ENCODE results near the gene POC1A. TPM values are rescaled to one million over a fixed set of nuclear protein-coding genes. Genes with fewer than 3 reads are reported as not detected.

The POC1A gene
- total RNA-seq (2021; ENCODE audit: unreplicated experiment) (25.7 TPM), Bru-seq, nascent RNA (percentile 68 among the genes with signal in this experiment), BruChase-seq, experiment 1, labeled RNA remaining after a 2-hour chase (percentile 65 among the genes with signal in this experiment), BruChase-seq, experiment 2, labeled RNA remaining after a 6-hour chase (percentile 64 among the genes with signal in this experiment)
- polyA plus RNA-seq (2012; ENCODE audit: insufficient read length): 17.1 TPM
- long read RNA-seq, transcript POC1A-201 (11 exons, 1,898 nt): major isoform, 32 of 68 reads
- long read RNA-seq, transcript POC1A-202 (10 exons, 1,999 nt): minor isoform, 10 of 68 reads
- long read RNA-seq, transcript POC1A-203 (11 exons, 1,760 nt): minor isoform, 5 of 68 reads
- long read RNA-seq, partial matches to known transcripts: 4 of 68 reads
- long read RNA-seq, other reads (novel, unspliced or antisense): 17 of 68 reads

GRCh38 chr3:52154135-52155094, at the start of gene POC1A:
Gene POC1A (minus strand): TSS chr3:52154423. CDS start chr3:52154372, 51 bp downstream.
- no peaks in the 10 kb centered on the region for H3K9me3 ChIP-seq (ENCODE audit: control insufficient read depth, insufficient read depth, low read depth, low read length)
- ChIA-PET CTCF (interaction anchor here (0.5 to 0.9 kb wide), 2 partner anchors 66 to 146 kb away, joined by 3 read pairs; no protein-coding TSS in a partner anchor), POLR2A (interaction anchor here (0.7 kb wide), 1 partner anchor 9 kb away, joined by 17 read pairs; no protein-coding TSS in a partner anchor)
- in situ Hi-C loops (cut with HindIII; ENCODE audit: low pct_unique_long_range_greater_than_20kb, low sequenced_read_pairs): no loop called here
- peak within 1 kb of the TSS; percentile 78 to 79 for H3K4me3 ChIP-seq (ENCODE audit: low read depth in 2 of 2, low read length in 2 of 2)
- DNase-seq (ENCODE audit: low read depth, low spot score): peak; percentile 88
- H3K36me3 ChIP-seq (ENCODE audit: control insufficient read depth, insufficient read depth, low read length): no peaks in the 10 kb centered on the region
- no TSS peak for BruUV-seq (replicated peaks)
- no peaks in the 10 kb centered on the region for H3K27me3 ChIP-seq (ENCODE audit: control insufficient read depth, insufficient read depth, low read length)
- intact Hi-C loops (cut with micrococcal nuclease; ENCODE audit: unreplicated experiment): no loop called here
- peak; percentile 97 for ATAC-seq
- peak within 1 kb of the TSS; percentile 83 for H3K27ac ChIP-seq (ENCODE audit: low read length)
- peaks cover 8% of the 10 kb centered on the region for H3K4me1 ChIP-seq (ENCODE audit: control insufficient read depth, insufficient read depth, low read length)
- TF ChIP-seq TCF7L2 (IDR thresholded peaks at IDR 0.05; ENCODE audit: low read depth, low read length) (0 out of 2 replicates have a peak, but pooled peaks have one; percentile 28), REST (IDR thresholded peaks at IDR 0.05; ENCODE audit: insufficient read depth in 1 of 2, low read depth in 2 of 2, low read length in 1 of 2) (no peak), POLR2AphosphoS5 (IDR thresholded peaks at IDR 0.05; ENCODE audit: low read depth, low read length) (peak; percentile 83), CTCF (IDR thresholded peaks at IDR 0.05) (no peak), SIN3A (IDR thresholded peaks at IDR 0.05; ENCODE audit: borderline replicate concordance, insufficient read depth, low read depth, low read length) (peak; percentile 91; the same call in 1 of the 2 replicates)

- H3K9me3 ChIP-seq (ENCODE audit: control insufficient read depth, insufficient read depth, low read depth, low read length): no peaks in the 10 kb centered on the region
- CTCF ChIA-PET: no interaction called here
- H3K27me3 ChIP-seq (ENCODE audit: control insufficient read depth, insufficient read depth, low read length): no peaks in the 10 kb centered on the region
- POLR2A ChIA-PET: no interaction called here
- intact Hi-C loops (cut with micrococcal nuclease; ENCODE audit: unreplicated experiment): no loop called here
- H3K36me3 ChIP-seq (ENCODE audit: control insufficient read depth, insufficient read depth, low read length): peaks cover 33% of the 10 kb centered on the region
- H3K27ac ChIP-seq (ENCODE audit: low read length): no peak overlapping the region
- no TSS peak for BruUV-seq (replicated peaks)
- peaks cover 8% of the 10 kb centered on the region for H3K4me1 ChIP-seq (ENCODE audit: control insufficient read depth, insufficient read depth, low read length)
- ATAC-seq: no peak
- in situ Hi-C loops (cut with HindIII; ENCODE audit: low pct_unique_long_range_greater_than_20kb, low sequenced_read_pairs): no loop called here
- DNase-seq (ENCODE audit: low read depth, low spot score): no peak
- no peak overlapping the region for H3K4me3 ChIP-seq (ENCODE audit: low read depth in 2 of 2, low read length in 2 of 2)
- no peak for TF ChIP-seq SIN3A (IDR thresholded peaks at IDR 0.05; ENCODE audit: borderline replicate concordance, insufficient read depth, low read depth, low read length)
- no peak for TF ChIP-seq TCF7L2 (IDR thresholded peaks at IDR 0.05; ENCODE audit: low read depth, low read length)
- no peak for TF ChIP-seq CTCF (IDR thresholded peaks at IDR 0.05)
- TF ChIP-seq REST (IDR thresholded peaks at IDR 0.05; ENCODE audit: insufficient read depth in 1 of 2, low read depth in 2 of 2, low read length in 1 of 2): no peak
- no peak for TF ChIP-seq POLR2AphosphoS5 (IDR thresholded peaks at IDR 0.05; ENCODE audit: low read depth, low read length)
Measured at GRCh38 chr3:52203701-52204100, 49.5 kb upstream of the POC1A start.

Measured in Panc1 (cell line).